Astrocyte (in vitro differentiated cells and primary cell): Measurements from ENCODE around the gene RASGRF2.

Experiments
- EZH2 ChIP-seq: IDR thresholded peaks from 2 replicates; pipeline ENCODE4 v1.6.1; 2012; ENCODE audit warnings: mild to moderate bottlenecking, low read length, inconsistent platforms; ENCODE audit not compliant: insufficient read depth
- TF ChIP-seq, protein P1 (sequence below): IDR thresholded peaks from 2 replicates; pipeline ENCODE4 v1.5.1; 2011; ENCODE audit warnings: low read depth, mild to moderate bottlenecking, inconsistent platforms, low read length, moderate library complexity; ENCODE audit not compliant: insufficient read depth

DNA sequence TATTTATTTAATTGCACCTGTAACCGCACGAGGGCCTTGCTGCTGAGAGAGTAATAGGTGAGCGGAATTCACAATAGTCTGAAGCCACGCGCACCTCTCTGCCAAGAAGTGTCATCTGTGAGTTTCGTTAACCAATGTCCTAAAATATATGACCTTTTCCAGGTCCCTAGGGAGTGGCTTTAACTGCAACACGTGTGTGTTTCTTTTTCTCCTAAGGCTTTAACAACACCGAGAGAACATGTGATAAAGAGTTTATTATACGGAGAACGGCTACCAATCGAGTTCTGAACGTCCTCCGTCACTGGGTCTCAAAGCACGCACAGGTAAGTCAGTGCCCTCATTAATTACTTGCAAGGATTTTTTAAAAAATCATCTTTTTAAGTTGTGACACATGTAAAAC is 219.8 kb downstream of the RASGRF2 start:
- TF ChIP-seq, protein P1, sequence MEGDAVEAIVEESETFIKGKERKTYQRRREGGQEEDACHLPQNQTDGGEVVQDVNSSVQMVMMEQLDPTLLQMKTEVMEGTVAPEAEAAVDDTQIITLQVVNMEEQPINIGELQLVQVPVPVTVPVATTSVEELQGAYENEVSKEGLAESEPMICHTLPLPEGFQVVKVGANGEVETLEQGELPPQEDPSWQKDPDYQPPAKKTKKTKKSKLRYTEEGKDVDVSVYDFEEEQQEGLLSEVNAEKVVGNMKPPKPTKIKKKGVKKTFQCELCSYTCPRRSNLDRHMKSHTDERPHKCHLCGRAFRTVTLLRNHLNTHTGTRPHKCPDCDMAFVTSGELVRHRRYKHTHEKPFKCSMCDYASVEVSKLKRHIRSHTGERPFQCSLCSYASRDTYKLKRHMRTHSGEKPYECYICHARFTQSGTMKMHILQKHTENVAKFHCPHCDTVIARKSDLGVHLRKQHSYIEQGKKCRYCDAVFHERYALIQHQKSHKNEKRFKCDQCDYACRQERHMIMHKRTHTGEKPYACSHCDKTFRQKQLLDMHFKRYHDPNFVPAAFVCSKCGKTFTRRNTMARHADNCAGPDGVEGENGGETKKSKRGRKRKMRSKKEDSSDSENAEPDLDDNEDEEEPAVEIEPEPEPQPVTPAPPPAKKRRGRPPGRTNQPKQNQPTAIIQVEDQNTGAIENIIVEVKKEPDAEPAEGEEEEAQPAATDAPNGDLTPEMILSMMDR, result no peak
- TF ChIP-seq EZH2, result no peak
